H9 (cell line): ENCODE data around the gene PPM1B. TPM values are rescaled to one million over a fixed set of nuclear protein-coding genes. Genes with fewer than 3 reads are reported as not detected.
"Not testable (repeated sequence)": the region's sequence is repeated elsewhere in the genome, so short reads cannot be mapped to it uniquely, and the experiment has no call there.

ENCODE experiments used
- DNase-seq: peaks from one replicate; pipeline ENCODE4 v3.0.0-alpha.2; 2017
- H2AFZ ChIP-seq: one replicate; pipeline ENCODE4 v1.6.1; 2013; ENCODE audit warnings: mild to moderate bottlenecking, low read length, control low read depth, moderate library complexity
- H2AK5ac ChIP-seq: 2 replicates; pipeline ENCODE4 v1.6.1; 2013; ENCODE audit warnings: low read length, control low read depth, mixed read lengths; ENCODE audit not compliant: insufficient read length
- H2BK120ac ChIP-seq: one replicate; pipeline ENCODE4 v1.6.1; 2013; ENCODE audit warnings: low read depth, mild to moderate bottlenecking, low read length, control low read depth, inconsistent platforms; ENCODE audit not compliant: poor library complexity, severe bottlenecking
- H2BK12ac ChIP-seq: 2 replicates; pipeline ENCODE4 v1.6.1; 2013; ENCODE audit warnings: low read length, control low read depth, mixed read lengths, low read depth; ENCODE audit not compliant: insufficient read length
- H2BK15ac ChIP-seq: 2 replicates; pipeline ENCODE4 v1.6.1; 2013; ENCODE audit warnings: low read depth, low read length, control low read depth
- H2BK20ac ChIP-seq: one replicate; pipeline ENCODE4 v1.6.1; 2013; ENCODE audit warnings: low read depth, mild to moderate bottlenecking, low read length, control low read depth, inconsistent platforms; ENCODE audit not compliant: poor library complexity, severe bottlenecking
- H2BK5ac ChIP-seq: 2 replicates; pipeline ENCODE4 v1.6.1; 2013; ENCODE audit warnings: low read length, control low read depth, mixed read lengths; ENCODE audit not compliant: insufficient read length
- H3K14ac ChIP-seq: 2 replicates; pipeline ENCODE4 v1.6.1; 2013; ENCODE audit warnings: low read length, control low read depth; ENCODE audit not compliant: insufficient read depth
- H3K18ac ChIP-seq: 2 replicates; pipeline ENCODE4 v1.6.1; 2013; ENCODE audit warnings: low read depth, mild to moderate bottlenecking, mixed read lengths, low read length, control low read depth; ENCODE audit not compliant: insufficient read length
- H3K23ac ChIP-seq: 2 replicates; pipeline ENCODE4 v1.6.1; 2013; ENCODE audit warnings: low read length, control low read depth, mixed read lengths, low read depth; ENCODE audit not compliant: insufficient read length
- H3K23me2 ChIP-seq: 2 replicates; pipeline ENCODE4 v1.6.1; 2013; ENCODE audit warnings: low read depth, mild to moderate bottlenecking, mixed read lengths, low read length, control low read depth; ENCODE audit not compliant: insufficient read length, poor library complexity, severe bottlenecking
- H3K27ac ChIP-seq: 2 replicates; pipeline ENCODE4 v1.5.1; 2013; ENCODE audit warnings: low read length, control low read depth, mixed read lengths, low read depth; ENCODE audit not compliant: insufficient read length
- H3K27me3 ChIP-seq: 2 replicates; pipeline ENCODE4 v1.6.1; 2013; ENCODE audit warnings: low read length, control low read depth, inconsistent platforms; ENCODE audit not compliant: insufficient read depth
- H3K4ac ChIP-seq: 2 replicates; pipeline ENCODE4 v1.6.1; 2013; ENCODE audit warnings: low read depth, mild to moderate bottlenecking, control low read depth, inconsistent platforms, low read length, moderate library complexity
- H3K4me1 ChIP-seq: 2 replicates; pipeline ENCODE4 v1.6.1; 2013; ENCODE audit warnings: low read length, control low read depth, inconsistent platforms; ENCODE audit not compliant: insufficient read depth
- H3K4me2 ChIP-seq: 2 replicates; pipeline ENCODE4 v1.6.1; 2013; ENCODE audit warnings: low read length, control low read depth, mixed read lengths; ENCODE audit not compliant: insufficient read length, insufficient read depth
- H3K56ac ChIP-seq: 2 replicates; pipeline ENCODE4 v1.6.1; 2013; ENCODE audit warnings: low read depth, mild to moderate bottlenecking, mixed read lengths, low read length, control low read depth; ENCODE audit not compliant: insufficient read length
- H3K79me1 ChIP-seq: 2 replicates; pipeline ENCODE4 v1.6.1; 2013; ENCODE audit warnings: low read depth, mild to moderate bottlenecking, moderate library complexity, low read length, control low read depth, inconsistent platforms; ENCODE audit not compliant: insufficient read depth, poor library complexity, severe bottlenecking
- H3K79me2 ChIP-seq: 2 replicates; pipeline ENCODE4 v1.6.1; 2013; ENCODE audit warnings: low read length, control low read depth, inconsistent platforms; ENCODE audit not compliant: insufficient read depth
- H3K9ac ChIP-seq: 2 replicates; pipeline ENCODE4 v1.6.1; 2013; ENCODE audit warnings: low read length, control low read depth, mixed read lengths; ENCODE audit not compliant: insufficient read length; ENCODE audit errors: extremely low read depth
- H3K9me3 ChIP-seq: one replicate; pipeline ENCODE4 v1.6.1; 2013; ENCODE audit warnings: low read depth, low read length, inconsistent platforms; ENCODE audit not compliant: control insufficient read depth
- H3T11ph ChIP-seq: one replicate; pipeline ENCODE4 v1.6.1; 2013; ENCODE audit warnings: mild to moderate bottlenecking, low read length, control low read depth, inconsistent platforms
- H4K20me1 ChIP-seq: one replicate; pipeline ENCODE4 v1.6.1; 2013; ENCODE audit not compliant: control insufficient read depth, insufficient read length, insufficient read depth
- H4K5ac ChIP-seq: 2 replicates; pipeline ENCODE4 v1.6.1; 2013; ENCODE audit warnings: low read depth, mild to moderate bottlenecking, mixed read lengths, low read length, control low read depth; ENCODE audit not compliant: insufficient read length
- H4K8ac ChIP-seq: replicated peaks from 2 replicates; pipeline ENCODE4 v1.6.1; 2013; ENCODE audit warnings: low read length, control low read depth, mixed read lengths, low read depth; ENCODE audit not compliant: insufficient read length
- H4K91ac ChIP-seq: 2 replicates; pipeline ENCODE4 v1.6.1; 2013; ENCODE audit warnings: low read depth, mild to moderate bottlenecking, moderate library complexity, mixed read lengths, low read length, control low read depth; ENCODE audit not compliant: insufficient read length
- H3K27ac Mint-ChIP-seq, 3 experiments: 2 replicates in 2 of 3; 3 replicates in 1 of 3; pipeline ENCODE4 v1.8.0; 2020 to 2021; ENCODE audit warnings: mixed read lengths in 3 of 3, mild to moderate bottlenecking in 1 of 3, moderate library complexity in 1 of 3
- H3K27me3 Mint-ChIP-seq: 2 replicates; pipeline ENCODE4 v1.8.0; 2021; ENCODE audit warnings: low read depth, mild to moderate bottlenecking, moderate library complexity, mixed read lengths
- H3K36me3 Mint-ChIP-seq, 3 experiments: 2 replicates in 2 of 3; 3 replicates in 1 of 3; pipeline ENCODE4 v1.8.0; 2020 to 2021; ENCODE audit warnings: low read depth in 3 of 3, mixed read lengths in 3 of 3; ENCODE audit not compliant: insufficient read depth in 1 of 3
- H3K4me1 Mint-ChIP-seq, 2 experiments: 2 replicates each; pipeline ENCODE4 v1.8.0; 2020; ENCODE audit warnings: mixed read lengths in 2 of 2
- H3K4me3 Mint-ChIP-seq, 2 experiments: 2 replicates in 1 of 2; 3 replicates in 1 of 2; pipeline ENCODE4 v1.8.0; 2020 to 2021; ENCODE audit warnings: mild to moderate bottlenecking in 2 of 2, mixed read lengths in 2 of 2, moderate library complexity in 1 of 2
- H3K9me3 Mint-ChIP-seq, 2 experiments: 2 replicates in 1 of 2; 3 replicates in 1 of 2; pipeline ENCODE4 v1.8.0; 2020; ENCODE audit warnings: mild to moderate bottlenecking in 2 of 2, mixed read lengths in 2 of 2, moderate library complexity in 1 of 2
- WGBS: extraction: QIAGEN DNeasy Blood & Tissue Kit; methylation state at CpG from one replicate; pipeline ENCODE4 v1.1.7; 2013; ENCODE audit warnings: missing lambda C conversion rate, low lambda C conversion rate, mixed read lengths; ENCODE audit not compliant: insufficient read length; ENCODE audit errors: extremely low coverage; 5-methylcytosine and 5-hydroxymethylcytosine counted together
- total RNA-seq: library from RNA; stranded (reverse); gene quantifications from 2 replicates; pipeline ENCODE4 v1.2.1, GENCODE V29; 2021
- TF ChIP-seq, protein P1 (sequence below): fragments of 200-600 bp; sonication (generic); conservative IDR thresholded peaks from 3 replicates; pipeline ENCODE4 v1.8.0; 2021; ENCODE audit warnings: antibody characterized with exemption, mild to moderate bottlenecking

PPM1B gene
- total RNA-seq, 1 experiment from 2014 or later: 156 TPM

DNA sequence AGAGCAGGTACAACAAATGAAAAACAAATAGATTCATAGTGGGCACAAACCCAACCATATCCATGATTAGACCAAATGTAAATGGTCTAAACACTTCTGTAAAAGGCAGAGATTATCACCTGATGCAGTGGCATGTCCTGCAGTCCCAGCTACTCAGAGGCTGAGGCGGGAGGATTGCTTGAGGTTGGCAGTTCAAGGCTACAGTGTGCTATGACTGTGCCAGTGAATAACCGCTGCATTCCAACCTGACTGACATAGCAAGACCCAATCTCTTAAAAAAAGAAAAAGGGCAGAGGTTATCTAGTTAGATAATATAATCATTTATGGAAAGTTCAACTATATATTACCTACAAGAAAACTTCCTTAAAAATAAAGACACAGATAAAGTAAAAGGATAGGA lies 85.3 kb downstream of the PPM1B start:
- peaks cover 2% of the 10 kb centered on the region; the same call in 1 of the 2 replicates for H3K27me3 Mint-ChIP-seq
- Histone ChIP-seq H3K79me2 (peaks cover 2% of the 10 kb centered on the region; the same call in 1 of the 2 replicates), H2BK12ac (no peak overlapping the region), H3K23ac (no peak overlapping the region), H2AFZ (no peak overlapping the region), H4K5ac (no peak overlapping the region), H3K27ac (no peak overlapping the region), H4K8ac (no peak overlapping the region), H3K9me3 (no peaks in the 10 kb centered on the region), H3K4ac (no peak overlapping the region), H3T11ph (no peak overlapping the region), H3K14ac (no peak overlapping the region), H3K4me2 (no peak overlapping the region), H2BK15ac (no peak overlapping the region), H2AK5ac (no peak overlapping the region), H3K79me1 (no peaks in the 10 kb centered on the region), H3K9ac (no peak overlapping the region), H2BK120ac (no peak overlapping the region), H2BK20ac (no peak overlapping the region), H2BK5ac (no peak overlapping the region), H3K23me2 (no peaks in the 10 kb centered on the region), H3K56ac (no peak overlapping the region), H3K18ac (no peak overlapping the region), H4K20me1 (no peaks in the 10 kb centered on the region), H3K4me1 (no peaks in the 10 kb centered on the region), H3K27me3 (no peaks in the 10 kb centered on the region), H4K91ac (no peak overlapping the region)
- H3K9me3 Mint-ChIP-seq: peaks cover 9 to 11% of the 10 kb centered on the region in 2 experiments; a peak in 4 of 5 replicates
- peaks cover 0 to 9% (median 3%) of the 10 kb centered on the region in 3 experiments; a peak in 3 of 7 replicates for H3K36me3 Mint-ChIP-seq
- no peak overlapping the region for H3K4me3 Mint-ChIP-seq
- DNase-seq: no peak
- H3K27ac Mint-ChIP-seq: no peak overlapping the region
- no CpG with 5 or more reads among the region's 2 CpGs for WGBS
- TF ChIP-seq, protein P1, sequence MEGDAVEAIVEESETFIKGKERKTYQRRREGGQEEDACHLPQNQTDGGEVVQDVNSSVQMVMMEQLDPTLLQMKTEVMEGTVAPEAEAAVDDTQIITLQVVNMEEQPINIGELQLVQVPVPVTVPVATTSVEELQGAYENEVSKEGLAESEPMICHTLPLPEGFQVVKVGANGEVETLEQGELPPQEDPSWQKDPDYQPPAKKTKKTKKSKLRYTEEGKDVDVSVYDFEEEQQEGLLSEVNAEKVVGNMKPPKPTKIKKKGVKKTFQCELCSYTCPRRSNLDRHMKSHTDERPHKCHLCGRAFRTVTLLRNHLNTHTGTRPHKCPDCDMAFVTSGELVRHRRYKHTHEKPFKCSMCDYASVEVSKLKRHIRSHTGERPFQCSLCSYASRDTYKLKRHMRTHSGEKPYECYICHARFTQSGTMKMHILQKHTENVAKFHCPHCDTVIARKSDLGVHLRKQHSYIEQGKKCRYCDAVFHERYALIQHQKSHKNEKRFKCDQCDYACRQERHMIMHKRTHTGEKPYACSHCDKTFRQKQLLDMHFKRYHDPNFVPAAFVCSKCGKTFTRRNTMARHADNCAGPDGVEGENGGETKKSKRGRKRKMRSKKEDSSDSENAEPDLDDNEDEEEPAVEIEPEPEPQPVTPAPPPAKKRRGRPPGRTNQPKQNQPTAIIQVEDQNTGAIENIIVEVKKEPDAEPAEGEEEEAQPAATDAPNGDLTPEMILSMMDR: no peak
- no peaks in the 10 kb centered on the region for H3K4me1 Mint-ChIP-seq

DNA sequence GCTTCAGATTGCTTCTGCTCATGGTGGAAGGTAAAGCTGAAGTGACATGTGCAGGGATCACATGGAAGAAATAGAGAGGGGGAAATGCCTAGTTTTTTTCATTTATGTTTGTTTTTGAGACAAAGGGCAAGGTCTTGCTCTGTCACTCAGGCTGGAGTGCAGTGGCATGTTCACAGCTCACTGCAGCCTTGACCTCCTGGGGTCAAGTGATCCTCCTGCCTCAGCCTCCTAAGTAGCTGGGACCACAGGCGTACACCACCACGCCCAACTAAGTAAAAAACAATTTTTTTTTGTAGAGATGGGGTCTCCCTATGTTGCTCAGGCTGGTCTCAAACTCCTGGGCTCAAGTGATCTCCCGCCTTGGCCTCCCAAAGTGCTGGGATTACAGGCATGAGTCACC lies 87.0 kb downstream of the PPM1B start:
- H3K27me3 Mint-ChIP-seq, H3K9ac ChIP-seq, H2AK5ac ChIP-seq, H3K23ac ChIP-seq, H3K9me3 ChIP-seq, H4K5ac ChIP-seq, H2BK120ac ChIP-seq, H3K4me3 Mint-ChIP-seq, H3K79me1 ChIP-seq, H3K4me1 Mint-ChIP-seq, H3K23me2 ChIP-seq, H4K20me1 ChIP-seq, H3K27me3 ChIP-seq, H3K27ac Mint-ChIP-seq, H3K36me3 Mint-ChIP-seq, H4K91ac ChIP-seq, H4K8ac ChIP-seq, H3K18ac ChIP-seq, H2AFZ ChIP-seq, H3K14ac ChIP-seq, H3K4me2 ChIP-seq, H2BK20ac ChIP-seq, H3K79me2 ChIP-seq, H2BK5ac ChIP-seq, DNase-seq, H3K4ac ChIP-seq, H2BK15ac ChIP-seq, H3K4me1 ChIP-seq, H3T11ph ChIP-seq, H3K27ac ChIP-seq, H2BK12ac ChIP-seq, H3K56ac ChIP-seq: not testable (repeated sequence)
- peaks cover 9 to 12% of the 10 kb centered on the region in 2 experiments; a peak in 4 of 5 replicates for H3K9me3 Mint-ChIP-seq
- WGBS: no CpG with 5 or more reads among the region's 3 CpGs
